BJ (cell line): Measurements from ENCODE around the gene PRCC. TPM values are rescaled to one million over a fixed set of nuclear protein-coding genes. Genes with fewer than 3 reads are reported as not detected.

Experiments
- CTCF ChIA-PET: fragments of 350-600 bp; formaldehyde crosslinking; extraction: SDS; loops from one replicate; lab custom pipeline; 2021; ENCODE audit warnings: antibody characterized with exemption, inconsistent platforms; lab: Yijun Ruan, JAX
- POLR2A ChIA-PET: fragments of 300-600 bp; sonication (Branson Sonifier 250); formaldehyde crosslinking; extraction: SDS; loops from one replicate; lab custom pipeline; 2021; ENCODE audit warnings: antibody characterized with exemption; lab: Charles Lee
- DNase-seq: peaks from one replicate; pipeline ENCODE4 v3.0.0-alpha.2; 2011; ENCODE audit warnings: low read depth
- H3K27me3 ChIP-seq: 2 replicates; pipeline ENCODE4 v1.6.0; 2011; ENCODE audit warnings: low read length; ENCODE audit not compliant: control insufficient read depth, insufficient read depth
- H3K36me3 ChIP-seq: 2 replicates; pipeline ENCODE4 v1.5.1; 2011; ENCODE audit warnings: low read length; ENCODE audit not compliant: control insufficient read depth, insufficient read depth
- H3K4me3 ChIP-seq: 2 replicates; pipeline ENCODE4 v1.5.1; 2011; ENCODE audit warnings: low read depth, mild to moderate bottlenecking, control low read depth, low read length
- CTCF ChIP-seq: IDR thresholded peaks from 2 replicates; pipeline ENCODE4 v1.5.1; 2011; ENCODE audit warnings: low read depth, mild to moderate bottlenecking, control low read depth, inconsistent platforms, low read length, moderate library complexity; ENCODE audit not compliant: insufficient read depth
- polyA plus RNA-seq: library from polyadenylated mRNA; depleted of rRNA; stranded (reverse); fragments of >200 nt; gene quantifications from 2 replicates; pipeline ENCODE4 v1.2.3, GENCODE V29; 2011

Gene PRCC
- polyA plus RNA-seq, 1 experiment = 93.6 TPM

- Histone ChIP-seq H3K4me3 (no peak overlapping the region), H3K36me3 (no peaks in the 10 kb centered on the region), H3K27me3 (no peaks in the 10 kb centered on the region; the same call in 1 of the 2 replicates)
- CTCF ChIA-PET = interaction anchor here (1.0 to 5.1 kb wide), 5 partner anchors 9 to 83 kb away, joined by 4 to 37 read pairs (median 7); partner anchors contain the start of genes INSRR and NTRK1
- DNase-seq = no peak
- POLR2A ChIA-PET = no interaction called here
- no peak for TF ChIP-seq CTCF
Observed at GRCh38 chr1:156807627-156808026, 40.3 kb downstream of the PRCC start.

GRCh38 chr1:156808186-156809030, 41.1 kb downstream of the PRCC start:
- Histone ChIP-seq H3K4me3 (no peak overlapping the region), H3K27me3 (no peaks in the 10 kb centered on the region; the same call in 1 of the 2 replicates), H3K36me3 (no peaks in the 10 kb centered on the region)
- DNase-seq = no peak
- ChIA-PET CTCF (interaction anchor here (0.9 to 5.1 kb wide), 6 partner anchors 9 to 82 kb away, joined by 3 to 37 read pairs (median 6); partner anchors contain the start of genes INSRR and NTRK1), POLR2A (no interaction called here)
- no peak for TF ChIP-seq CTCF

GRCh38 chr1:156809281-156809680, 41.9 kb downstream of the PRCC start:
- ChIA-PET CTCF (interaction anchor here (0.9 to 2.1 kb wide), 2 partner anchors 28 to 30 kb away, joined by 3 to 10 read pairs; no protein-coding TSS in a partner anchor), POLR2A (no interaction called here)
- Histone ChIP-seq H3K36me3 (no peaks in the 10 kb centered on the region), H3K4me3 (no peak overlapping the region), H3K27me3 (no peaks in the 10 kb centered on the region; the same call in 1 of the 2 replicates)
- no peak for DNase-seq
- TF ChIP-seq CTCF = no peak

GRCh38 chr1:156809711-156810366, 42.5 kb downstream of the PRCC start:
- ChIA-PET CTCF (interaction anchor here (1.0 to 6.2 kb wide), 5 partner anchors 12 to 120 kb away, joined by 4 to 30 read pairs (median 6); partner anchors contain the start of genes INSRR and NTRK1), POLR2A (no interaction called here)

More at GRCh38 chr1:156809711-156810366, 42.5 kb downstream of the PRCC start:
- no peaks in the 10 kb centered on the region for H3K36me3 ChIP-seq
- DNase-seq = no peak
- no peak for TF ChIP-seq CTCF
- H3K4me3 ChIP-seq = no peak overlapping the region
- H3K27me3 ChIP-seq = no peaks in the 10 kb centered on the region; the same call in 1 of the 2 replicates
